Endothelial cell of umbilical vein (primary cell): Measurements from ENCODE around the gene AGO1.

ENCODE experiments used
- EZH2 ChIP-seq: IDR thresholded peaks from 2 replicates; pipeline ENCODE4 v1.6.1; 2012; ENCODE audit warnings: borderline replicate concordance, low read depth, mild to moderate bottlenecking, moderate library complexity, low read length, inconsistent platforms; ENCODE audit not compliant: severe bottlenecking
- POLR2A ChIP-seq: IDR thresholded peaks from 2 replicates; pipeline ENCODE4 v1.6.1; 2012; ENCODE audit warnings: low read depth, mild to moderate bottlenecking, control low read depth, low read length
- POLR2AphosphoS5 ChIP-seq: IDR thresholded peaks from 2 replicates; pipeline ENCODE4 v1.6.1; 2012; ENCODE audit warnings: low read depth, mild to moderate bottlenecking, control low read depth, low read length, moderate library complexity; ENCODE audit not compliant: insufficient read depth
- TF ChIP-seq, protein P1 (sequence below): IDR thresholded peaks from 2 replicates; pipeline ENCODE4 v1.6.1; 2011; ENCODE audit not compliant: insufficient read depth, insufficient read length
- TF ChIP-seq, protein P2 (sequence below), 2 donors: IDR thresholded peaks; 1 replicate in 1 of 2; 2 replicates in 1 of 2; pipeline ENCODE4 v1.5.1; 2011; ENCODE audit warnings: low read length in 2 of 2, mild to moderate bottlenecking in 2 of 2, moderate library complexity in 2 of 2, control low read depth in 1 of 2, inconsistent platforms in 1 of 2, low read depth in 1 of 2; ENCODE audit not compliant: insufficient read depth in 1 of 2; ENCODE audit errors: extremely low read depth in 1 of 2

DNA sequence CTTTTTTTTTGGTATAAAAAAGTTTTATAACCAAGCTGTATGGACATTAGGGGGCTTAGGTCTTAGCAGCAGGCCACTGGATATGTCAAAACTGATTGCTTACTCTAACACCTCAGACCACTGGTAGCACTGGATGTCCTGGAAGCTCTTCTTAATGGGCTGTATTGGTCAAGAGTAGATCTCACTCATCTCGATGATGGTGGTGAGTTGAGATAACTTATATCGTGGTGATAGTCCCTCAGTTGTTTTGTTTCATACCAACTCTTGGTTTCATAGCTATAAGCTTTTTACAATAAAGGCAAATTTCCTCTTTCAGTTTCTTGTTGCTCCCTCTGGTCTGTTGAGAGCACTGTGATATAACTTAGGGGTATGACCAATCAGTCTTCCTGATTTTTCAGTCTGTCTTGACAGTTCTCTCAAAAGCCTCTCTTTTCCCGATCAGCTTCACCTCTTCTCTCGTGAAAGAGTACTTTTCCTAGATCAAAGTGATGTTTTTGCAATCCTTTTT is 9.7 kb upstream of the AGO1 start:
- TF ChIP-seq, protein P1, sequence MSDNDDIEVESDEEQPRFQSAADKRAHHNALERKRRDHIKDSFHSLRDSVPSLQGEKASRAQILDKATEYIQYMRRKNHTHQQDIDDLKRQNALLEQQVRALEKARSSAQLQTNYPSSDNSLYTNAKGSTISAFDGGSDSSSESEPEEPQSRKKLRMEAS = no peak
- TF ChIP-seq POLR2A (no peak), EZH2 (no peak), POLR2AphosphoS5 (no peak)
- TF ChIP-seq, protein P2, sequence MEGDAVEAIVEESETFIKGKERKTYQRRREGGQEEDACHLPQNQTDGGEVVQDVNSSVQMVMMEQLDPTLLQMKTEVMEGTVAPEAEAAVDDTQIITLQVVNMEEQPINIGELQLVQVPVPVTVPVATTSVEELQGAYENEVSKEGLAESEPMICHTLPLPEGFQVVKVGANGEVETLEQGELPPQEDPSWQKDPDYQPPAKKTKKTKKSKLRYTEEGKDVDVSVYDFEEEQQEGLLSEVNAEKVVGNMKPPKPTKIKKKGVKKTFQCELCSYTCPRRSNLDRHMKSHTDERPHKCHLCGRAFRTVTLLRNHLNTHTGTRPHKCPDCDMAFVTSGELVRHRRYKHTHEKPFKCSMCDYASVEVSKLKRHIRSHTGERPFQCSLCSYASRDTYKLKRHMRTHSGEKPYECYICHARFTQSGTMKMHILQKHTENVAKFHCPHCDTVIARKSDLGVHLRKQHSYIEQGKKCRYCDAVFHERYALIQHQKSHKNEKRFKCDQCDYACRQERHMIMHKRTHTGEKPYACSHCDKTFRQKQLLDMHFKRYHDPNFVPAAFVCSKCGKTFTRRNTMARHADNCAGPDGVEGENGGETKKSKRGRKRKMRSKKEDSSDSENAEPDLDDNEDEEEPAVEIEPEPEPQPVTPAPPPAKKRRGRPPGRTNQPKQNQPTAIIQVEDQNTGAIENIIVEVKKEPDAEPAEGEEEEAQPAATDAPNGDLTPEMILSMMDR (IDR thresholded peaks at IDR 0.05; ENCODE audit: extremely low read depth in 1 of 2, insufficient read depth in 1 of 2, low read depth in 1 of 2, low read length in 2 of 2) = no peak
